Mucosa of descending colon (tissue), 3 donors: Measurements from ENCODE around the gene ATP8B3. TPM values are rescaled to one million over a fixed set of nuclear protein-coding genes. Genes with fewer than 3 reads are reported as not detected.

Experiments
- ATAC-seq: fragments of 200-7000 bp; cut with Tn5 transposase; one replicate; pipeline ENCODE4 v1.9.1; 2020; ENCODE audit warnings: mild to moderate bottlenecking, moderate library complexity
- DNase-seq, 3 donors: peaks; one replicate each; pipeline ENCODE4 v3.0.0-alpha.2; 2020
- H3K36me3 ChIP-seq: fragments of 200-600 bp; one replicate; pipeline ENCODE4 v1.8.0; 2021; ENCODE audit warnings: low read depth, mild to moderate bottlenecking
- H3K4me1 ChIP-seq: fragments of 200-600 bp; one replicate; pipeline ENCODE4 v1.8.0; 2021; ENCODE audit warnings: low read depth, mild to moderate bottlenecking
- H3K4me3 ChIP-seq: fragments of 200-600 bp; one replicate; pipeline ENCODE4 v1.8.0; 2021; ENCODE audit warnings: mild to moderate bottlenecking
- H3K9me3 ChIP-seq: fragments of 200-600 bp; one replicate; pipeline ENCODE4 v1.8.0; 2021; ENCODE audit warnings: mild to moderate bottlenecking
- intact Hi-C, 2 donors: fragments of 100-400 bp; cut with DNase I in 1 of 2; cut with micrococcal nuclease in 1 of 2; formaldehyde crosslinking; loops; one replicate each; pipeline versions ENCODE4 v1.11.0 to v1.11.1; 2022; cut with DNase I, micrococcal nuclease
- total RNA-seq, 3 donors: library from RNA; stranded (reverse); fragmentation: NEBNext Ultra II Directional in 2 of 3; extraction: Animal tissue kit (Norgen Biotek cat#: 25700) in 2 of 3; gene quantifications; one replicate each; pipeline versions ENCODE4 v1.2.1 to v1.2.4, GENCODE V29; 2021 to 2023
- TF ChIP-seq, protein P1 (sequence below): fragments of 200-600 bp; IDR thresholded peaks from one replicate; pipeline ENCODE4 v1.8.0; 2022; ENCODE audit warnings: antibody characterized with exemption, mild to moderate bottlenecking
- donor health status: DM: no; HTN: no; CAD: no; lungs with moderate emphysema.
- donor health status: DM: no; HTN: no; CAD: no.
- donor health status: DM: no; HTN: yes; CAD: no.

The ATP8B3 gene
- total RNA-seq, 3 donors from 2014 or later, result 0.55 to 1.2 (median 0.80) TPM

DNA sequence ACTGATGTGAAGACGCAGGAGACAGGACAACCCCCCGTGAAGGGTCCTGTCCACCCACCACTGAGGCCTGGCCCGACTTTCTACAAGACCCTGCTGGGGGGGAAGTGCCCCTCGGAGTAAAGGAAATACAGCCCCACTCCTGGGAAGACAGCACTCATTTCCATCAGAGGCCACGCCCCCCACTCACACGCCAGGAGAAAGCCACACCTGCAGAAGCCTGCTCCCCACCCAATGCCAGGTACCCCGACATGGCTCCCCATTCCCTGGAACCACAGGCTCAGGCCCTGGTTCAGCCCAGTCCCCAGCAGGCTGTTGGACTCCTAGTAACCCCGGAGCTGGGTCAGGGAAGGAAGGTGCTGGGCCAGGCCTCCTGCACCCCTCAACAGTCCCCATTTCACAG is 10.9 kb upstream of the ATP8B3 start:
- no peak overlapping the region for H3K4me3 ChIP-seq
- TF ChIP-seq, protein P1, sequence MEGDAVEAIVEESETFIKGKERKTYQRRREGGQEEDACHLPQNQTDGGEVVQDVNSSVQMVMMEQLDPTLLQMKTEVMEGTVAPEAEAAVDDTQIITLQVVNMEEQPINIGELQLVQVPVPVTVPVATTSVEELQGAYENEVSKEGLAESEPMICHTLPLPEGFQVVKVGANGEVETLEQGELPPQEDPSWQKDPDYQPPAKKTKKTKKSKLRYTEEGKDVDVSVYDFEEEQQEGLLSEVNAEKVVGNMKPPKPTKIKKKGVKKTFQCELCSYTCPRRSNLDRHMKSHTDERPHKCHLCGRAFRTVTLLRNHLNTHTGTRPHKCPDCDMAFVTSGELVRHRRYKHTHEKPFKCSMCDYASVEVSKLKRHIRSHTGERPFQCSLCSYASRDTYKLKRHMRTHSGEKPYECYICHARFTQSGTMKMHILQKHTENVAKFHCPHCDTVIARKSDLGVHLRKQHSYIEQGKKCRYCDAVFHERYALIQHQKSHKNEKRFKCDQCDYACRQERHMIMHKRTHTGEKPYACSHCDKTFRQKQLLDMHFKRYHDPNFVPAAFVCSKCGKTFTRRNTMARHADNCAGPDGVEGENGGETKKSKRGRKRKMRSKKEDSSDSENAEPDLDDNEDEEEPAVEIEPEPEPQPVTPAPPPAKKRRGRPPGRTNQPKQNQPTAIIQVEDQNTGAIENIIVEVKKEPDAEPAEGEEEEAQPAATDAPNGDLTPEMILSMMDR, result no peak
- intact Hi-C loops, result no loop called here
- H3K36me3 ChIP-seq, result peaks cover 16% of the 10 kb centered on the region
- no peaks in the 10 kb centered on the region for H3K4me1 ChIP-seq
- H3K9me3 ChIP-seq, result no peaks in the 10 kb centered on the region
- ATAC-seq, result no peak
- peak in 1 of 3 donors; percentile 17 for DNase-seq

DNA sequence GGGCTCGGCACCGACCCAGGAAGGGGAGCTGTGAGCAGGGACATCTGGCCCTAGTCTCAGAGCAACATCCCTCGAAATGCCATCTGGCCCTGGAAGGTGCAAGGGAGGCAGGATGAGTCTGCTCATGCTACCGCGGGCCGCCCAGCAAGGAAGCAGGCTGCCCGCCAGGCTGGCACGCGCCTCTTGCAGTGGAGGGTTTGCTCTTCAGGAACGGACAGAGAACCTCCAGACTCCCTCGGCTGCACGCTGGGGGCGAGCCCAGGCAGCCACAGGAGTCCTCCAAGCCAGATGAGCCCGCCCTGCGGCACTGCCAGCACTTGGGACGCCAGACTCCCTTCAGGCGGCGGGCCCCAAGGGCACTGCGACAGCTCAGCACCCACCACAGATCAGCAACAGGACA is 10.1 kb upstream of the ATP8B3 start:
- Histone ChIP-seq H3K9me3 (no peaks in the 10 kb centered on the region), H3K4me1 (no peaks in the 10 kb centered on the region), H3K36me3 (peaks cover 16% of the 10 kb centered on the region), H3K4me3 (no peak overlapping the region)
- TF ChIP-seq, protein P1, result no peak
- ATAC-seq, result no peak
- DNase-seq, result peak in 1 of 3 donors; percentile 18
- intact Hi-C loops, result no loop called here

DNA sequence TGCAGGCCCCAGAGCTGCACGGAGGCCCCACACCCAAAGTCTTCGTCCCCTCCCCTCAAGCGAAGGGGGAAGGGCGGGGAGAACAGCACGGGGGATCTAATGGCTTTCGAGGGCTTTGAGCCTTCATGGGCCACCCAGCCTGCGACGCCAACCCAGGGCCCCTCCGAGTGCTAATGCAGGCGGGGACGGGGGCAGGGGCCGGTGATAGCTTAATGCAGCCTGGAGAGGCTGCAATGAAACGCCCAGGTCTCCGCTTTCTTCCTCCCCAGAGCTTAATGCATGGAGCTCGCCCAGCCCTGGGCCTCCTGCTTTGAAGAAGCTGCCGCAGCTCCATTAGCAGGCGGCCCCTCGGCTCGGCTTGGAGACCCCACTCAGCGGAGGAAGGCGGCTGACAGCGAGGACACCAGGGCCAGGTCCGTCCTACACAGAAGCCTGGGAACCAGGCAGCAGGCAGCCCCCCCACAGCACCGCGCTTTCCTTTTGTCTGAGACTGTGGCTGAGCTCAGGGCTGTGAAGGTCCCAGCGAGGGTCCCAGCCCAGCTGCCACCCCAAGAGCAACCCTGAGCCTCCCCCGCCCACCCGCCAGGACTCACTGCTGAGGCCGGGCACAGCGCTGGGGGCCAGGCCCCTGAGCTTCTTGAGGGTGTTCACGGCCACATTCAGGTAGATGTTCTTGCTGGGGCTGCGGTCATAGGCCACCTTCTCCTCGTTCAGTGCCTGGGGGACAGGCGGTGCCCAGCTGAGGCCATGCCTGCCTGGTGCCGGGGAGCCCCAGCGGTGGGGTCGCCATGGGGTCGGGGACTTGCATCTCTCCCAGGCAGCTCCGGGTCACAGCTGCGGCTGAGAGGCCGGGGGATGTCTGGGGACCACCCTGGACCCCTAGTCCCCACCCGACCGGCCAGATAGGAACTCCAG is 7.5 kb upstream of the ATP8B3 start:
- intact Hi-C loops, result no loop called here
- peaks cover 16% of the 10 kb centered on the region for H3K36me3 ChIP-seq

DNA sequence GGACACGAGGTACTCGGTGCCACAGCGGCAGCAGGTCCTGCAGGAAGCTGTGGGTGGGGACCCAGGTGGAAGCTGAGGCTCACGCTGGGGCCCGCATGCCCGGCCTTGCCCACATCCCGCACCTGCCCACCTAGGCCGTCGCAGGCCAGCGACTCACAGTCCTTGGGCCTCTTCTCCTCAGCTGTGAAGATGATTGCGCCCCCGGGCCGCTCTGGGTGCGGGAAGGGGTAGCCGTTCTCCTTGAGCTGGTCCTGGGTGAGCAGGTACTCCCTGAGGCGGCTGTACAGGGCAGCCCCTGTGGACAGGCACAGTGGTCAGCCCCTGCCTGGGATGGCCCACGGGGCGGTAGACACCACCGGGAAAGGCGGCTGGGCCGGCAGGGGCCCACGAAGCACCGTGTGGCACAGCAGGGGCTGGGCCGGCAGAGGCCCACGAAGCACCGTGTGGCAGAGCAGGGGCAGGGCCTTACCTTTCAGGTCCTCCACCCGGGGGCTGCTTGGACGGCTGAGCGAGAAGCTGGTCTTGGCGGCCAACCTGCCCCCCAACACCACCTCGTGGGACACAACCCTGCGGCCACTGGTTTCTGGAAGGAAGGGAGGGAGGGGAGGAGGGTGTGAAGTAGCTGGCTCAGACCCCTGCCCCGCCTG is 6.6 kb upstream of the ATP8B3 start:
- Histone ChIP-seq H3K36me3 (peaks cover 16% of the 10 kb centered on the region), H3K9me3 (no peaks in the 10 kb centered on the region), H3K4me1 (no peaks in the 10 kb centered on the region), H3K4me3 (no peak overlapping the region)
- TF ChIP-seq, protein P1, result no peak
- DNase-seq (no peak), ATAC-seq (no peak)
- intact Hi-C loops, result no loop called here

More for the DNA sequence above, 7.5 kb upstream of the ATP8B3 start:
- H3K9me3 ChIP-seq, result no peaks in the 10 kb centered on the region
- H3K4me3 ChIP-seq, result no peak overlapping the region
- DNase-seq, result peak in 2 of 3 donors; percentile 23 to 45
- ATAC-seq, result no peak
- no peaks in the 10 kb centered on the region for H3K4me1 ChIP-seq
- TF ChIP-seq, protein P1, result no peak

DNA sequence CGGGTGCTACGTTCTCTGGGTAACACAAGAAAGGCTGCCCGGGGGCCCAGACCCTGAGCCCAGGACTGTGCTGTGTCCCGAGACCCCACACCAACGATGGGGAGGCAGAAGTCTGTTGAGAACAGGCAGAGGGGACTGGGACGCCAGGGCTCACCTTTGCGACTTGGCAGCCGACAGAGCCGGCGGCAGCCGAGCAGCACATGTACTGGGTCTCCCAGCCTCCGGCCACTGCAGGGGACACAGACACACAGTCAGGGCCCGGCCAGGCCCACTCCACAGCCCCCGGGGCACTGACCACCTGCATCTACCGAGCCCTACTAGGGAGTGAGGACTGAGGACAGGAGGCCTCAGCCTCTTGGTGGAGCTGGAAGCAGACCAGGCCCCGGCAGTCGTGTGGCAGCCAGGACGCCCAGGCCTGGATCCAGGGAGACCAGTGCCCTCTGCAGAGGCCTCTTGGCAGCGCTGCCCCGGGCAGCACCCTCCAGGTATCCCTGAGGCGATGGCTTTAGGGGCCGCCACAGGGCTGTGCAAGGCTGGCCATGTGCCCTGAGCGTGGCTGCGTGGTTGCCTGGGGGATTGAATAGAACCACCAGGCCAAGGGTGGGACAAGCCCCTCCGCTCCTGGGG is 5.6 kb upstream of the ATP8B3 start:
- DNase-seq, result peak in 1 of 3 donors; percentile 24
- H3K4me1 ChIP-seq, result peaks cover 9% of the 10 kb centered on the region
- ATAC-seq, result no peak
- H3K9me3 ChIP-seq, result no peaks in the 10 kb centered on the region
- no peak overlapping the region for H3K4me3 ChIP-seq
- TF ChIP-seq, protein P1, result no peak
- intact Hi-C loops, result no loop called here
- H3K36me3 ChIP-seq, result peaks cover 16% of the 10 kb centered on the region
